Activated gamma-delta T cell (primary cell): Measurements from ENCODE around the gene CYP27A1.

Source experiments
- DNase-seq: peaks from one replicate; lab custom pipeline; 2025; lab: John Stamatoyannopoulos, UW

CYP27A1 gene

GRCh38 chr2:218811382-218811781 lies 29.4 kb downstream of the CYP27A1 start:
- DNase-seq, result no peak

GRCh38 chr2:218812096-218812815 lies 30.3 kb downstream of the CYP27A1 start:
- DNase-seq, result no peak

- DNase-seq, result no peak
These were observed 30.9 kb downstream of the CYP27A1 start for GRCh38 chr2:218812861-218813260.

GRCh38 chr2:218813771-218814460 lies 32.0 kb downstream of the CYP27A1 start:
- DNase-seq, result no peak

- DNase-seq, result no peak
These were observed 32.7 kb downstream of the CYP27A1 start for GRCh38 chr2:218814540-218815243.

GRCh38 chr2:218815244-218815637 lies 33.3 kb downstream of the CYP27A1 start:
- DNase-seq, result no peak

- no peak for DNase-seq
These were observed 33.7 kb downstream of the CYP27A1 start for GRCh38 chr2:218815649-218816048.

GRCh38 chr2:218816561-218817011 lies 34.6 kb downstream of the CYP27A1 start:
- DNase-seq, result no peak

- DNase-seq, result no peak
These were observed 37.1 kb downstream of the CYP27A1 start for GRCh38 chr2:218819093-218819492.

GRCh38 chr2:218820746-218821369 lies 38.9 kb downstream of the CYP27A1 start:
- no peak for DNase-seq

GRCh38 chr2:218821605-218822211 lies 39.8 kb downstream of the CYP27A1 start:
- no peak for DNase-seq

- DNase-seq, result no peak
These were observed 40.7 kb downstream of the CYP27A1 start for GRCh38 chr2:218822622-218823021.

- DNase-seq, result no peak
These were observed 41.4 kb downstream of the CYP27A1 start for GRCh38 chr2:218823196-218823855.

GRCh38 chr2:218824004-218824403 lies 42.1 kb downstream of the CYP27A1 start:
- no peak for DNase-seq

- DNase-seq, result no peak
These were observed 44.8 kb downstream of the CYP27A1 start for GRCh38 chr2:218826791-218827190.

GRCh38 chr2:218827701-218828476 lies 45.9 kb downstream of the CYP27A1 start:
- DNase-seq, result no peak

GRCh38 chr2:218828477-218828778 lies 46.5 kb downstream of the CYP27A1 start:
- no peak for DNase-seq

- DNase-seq, result no peak
These were observed 48.0 kb downstream of the CYP27A1 start for GRCh38 chr2:218829868-218830451.

GRCh38 chr2:218830526-218831306 lies 48.8 kb downstream of the CYP27A1 start:
- DNase-seq, result no peak
